Liver (tissue), 9 donors: Measurements from ENCODE around the gene SEMA7A. TPM values are rescaled to one million over a fixed set of nuclear protein-coding genes. Genes with fewer than 3 reads are reported as not detected.
"Not testable (repeated sequence)": the region's sequence is repeated elsewhere in the genome, so short reads cannot be mapped to it uniquely, and the experiment has no call there.

Experiments
- DNase-seq: peaks from one replicate; pipeline ENCODE4 v3.0.0-alpha.2; 2017; ENCODE audit warnings: low spot score
- H3K27ac ChIP-seq, 2 donors: one replicate each; pipeline ENCODE4 v1.7.0; 2013; ENCODE audit warnings: inconsistent platforms in 2 of 2, low read length in 2 of 2, control low read depth in 1 of 2, low read depth in 1 of 2, mild to moderate bottlenecking in 1 of 2
- H3K27me3 ChIP-seq, 4 donors: one replicate each; pipeline versions ENCODE4 v1.6.1 to v1.7.0; 2013; ENCODE audit warnings: low read length in 3 of 4, inconsistent platforms in 1 of 4, mild to moderate bottlenecking in 1 of 4, moderate library complexity in 1 of 4; ENCODE audit not compliant: control insufficient read depth in 4 of 4, insufficient read depth in 4 of 4
- H3K36me3 ChIP-seq, 4 donors: one replicate each; pipeline versions ENCODE4 v1.6.1 to v1.7.0; 2013; ENCODE audit warnings: low read length in 3 of 4, mild to moderate bottlenecking in 3 of 4, low read depth in 1 of 4, moderate library complexity in 1 of 4; ENCODE audit not compliant: control insufficient read depth in 4 of 4, insufficient read depth in 3 of 4
- H3K4me1 ChIP-seq, 4 donors: one replicate each; pipeline versions ENCODE4 v1.6.1 to v1.7.0; 2013; ENCODE audit warnings: low read length in 3 of 4, mild to moderate bottlenecking in 3 of 4, moderate library complexity in 1 of 4; ENCODE audit not compliant: control insufficient read depth in 4 of 4, insufficient read depth in 4 of 4
- H3K4me3 ChIP-seq, 3 donors: one replicate each; pipeline versions ENCODE4 v1.6.1 to v1.7.0; 2013; ENCODE audit warnings: low read length in 3 of 3, control low read depth in 1 of 3, low read depth in 1 of 3, mild to moderate bottlenecking in 1 of 3
- H3K9ac ChIP-seq, 2 donors: one replicate each; pipeline ENCODE4 v1.7.0; 2013; ENCODE audit warnings: low read length in 2 of 2, mild to moderate bottlenecking in 2 of 2, moderate library complexity in 2 of 2, control low read depth in 1 of 2, low read depth in 1 of 2
- H3K9me3 ChIP-seq, 4 donors: one replicate each; pipeline versions ENCODE4 v1.6.1 to v1.7.0; 2013; ENCODE audit warnings: low read length in 3 of 4; ENCODE audit not compliant: control insufficient read depth in 4 of 4
- ATF3 ChIP-seq: IDR thresholded peaks from 2 replicates; pipeline ENCODE4 v1.6.1; 2016; ENCODE audit warnings: antibody characterized with exemption
- CTCF ChIP-seq: fragments of 150-350 bp; IDR thresholded peaks from 2 replicates; pipeline ENCODE4 v1.5.1; 2017; ENCODE audit warnings: improper control_type of control experiment, low read depth, low read length; ENCODE audit not compliant: missing input control
- EGR1 ChIP-seq, 2 donors: IDR thresholded peaks; 2 replicates each; pipeline ENCODE4 v1.6.1; 2016 to 2018; ENCODE audit warnings: antibody characterized with exemption in 2 of 2, low read depth in 2 of 2
- FOXA2 ChIP-seq: IDR thresholded peaks from 2 replicates; pipeline ENCODE4 v1.6.1; 2016; ENCODE audit warnings: antibody characterized with exemption
- GABPA ChIP-seq, 2 donors: IDR thresholded peaks in 1 of 2; conservative IDR thresholded peaks in 1 of 2; 2 replicates each; pipeline ENCODE4 v1.6.1; 2016; ENCODE audit warnings: antibody characterized with exemption in 2 of 2, mild to moderate bottlenecking in 1 of 2, moderate library complexity in 1 of 2
- HNF4A ChIP-seq, 2 donors: conservative IDR thresholded peaks; 2 replicates each; pipeline ENCODE4 v1.6.1; 2016; ENCODE audit warnings: antibody characterized with exemption in 2 of 2, mild to moderate bottlenecking in 2 of 2
- JUND ChIP-seq, 2 donors: IDR thresholded peaks; 2 replicates each; pipeline ENCODE4 v1.6.1; 2016; ENCODE audit warnings: antibody characterized with exemption in 2 of 2
- NR2F2 ChIP-seq: IDR thresholded peaks from 2 replicates; pipeline ENCODE4 v1.6.1; 2016; ENCODE audit warnings: antibody characterized with exemption
- RAD21 ChIP-seq, 2 donors: IDR thresholded peaks; 2 replicates each; pipeline ENCODE4 v1.6.1; 2016; ENCODE audit warnings: antibody characterized with exemption in 2 of 2, mild to moderate bottlenecking in 2 of 2
- REST ChIP-seq: IDR thresholded peaks from 2 replicates; pipeline ENCODE4 v1.6.1; 2016; ENCODE audit warnings: antibody characterized with exemption, mild to moderate bottlenecking
- RXRA ChIP-seq, 2 donors: IDR thresholded peaks; 2 replicates each; pipeline ENCODE4 v1.6.1; 2017 to 2018; ENCODE audit warnings: antibody characterized with exemption in 2 of 2, mild to moderate bottlenecking in 1 of 2
- whole genome bisulfite sequencing: extraction: QIAGEN DNeasy Blood & Tissue Kit; methylation state at CpG from one replicate; pipeline ENCODE4 v1.1.7; 2013; 5-methylcytosine and 5-hydroxymethylcytosine counted together
- polyA plus RNA-seq, 2 donors: library from polyadenylated mRNA; stranded (reverse) in 1 of 2; unstranded in 1 of 2; fragments of 200-250 nt in 1 of 2; fragments of >200 nt in 1 of 2; fragmentation: Nextera tagmentation in 1 of 2; extraction: Ambion mirVana in 1 of 2; gene quantifications; one replicate each; pipeline versions ENCODE4 v1.2.1 to v1.2.3, GENCODE V29; 2013 to 2015
- total RNA-seq, 2 donors: library from RNA; depleted of rRNA; stranded (reverse); fragments of >200 nt; gene quantifications; one replicate each; pipeline ENCODE4 v1.2.3, GENCODE V29; 2014
- donor health status: healthy.
- donor health status: healthy.
- donor health status: healthy.
- donor health status: healthy.
- donor health status: healthy.

SEMA7A gene
- total and polyA plus RNA-seq, 4 donors, result 0.14 to 18.1 (median 1.4) TPM

GRCh38 chr15:74364936-74365597 lies 68.7 kb downstream of the SEMA7A start:
- Histone ChIP-seq H3K36me3 (no peaks in the 10 kb centered on the region), H3K4me3 (peak overlapping the region in 2 of 3 donors; percentile 68 to 79), H3K9me3 (no peaks in the 10 kb centered on the region), H3K27me3 (no peaks in the 10 kb centered on the region), H3K9ac (peak overlapping the region in 1 of 2 donors; percentile 50), H3K4me1 (peaks cover 0 to 6% (median 2%) of the 10 kb centered on the region in 4 donors), H3K27ac (no peak overlapping the region)
- TF ChIP-seq JUND (IDR thresholded peaks at IDR 0.05) (no peak), HNF4A (conservative IDR thresholded peaks at IDR 0.05) (no peak), RAD21 (IDR thresholded peaks at IDR 0.05) (no peak), CTCF (no peak)
- WGBS, result 88% methylated on average over 12 of the region's 12 CpGs
- no peak for DNase-seq

GRCh38 chr15:74362482-74362881 lies 71.3 kb downstream of the SEMA7A start:
- H3K4me1 ChIP-seq, result peaks cover 0 to 6% (median 2%) of the 10 kb centered on the region in 4 donors
- 91% methylated on average over 1 of the region's 1 CpG for WGBS
- H3K27ac ChIP-seq, result no peak overlapping the region

GRCh38 chr15:74360855-74361254 lies 72.9 kb downstream of the SEMA7A start:
- H3K9ac ChIP-seq, H3K27ac ChIP-seq, H3K27me3 ChIP-seq, H3K4me3 ChIP-seq, H3K4me1 ChIP-seq, H3K9me3 ChIP-seq, DNase-seq, H3K36me3 ChIP-seq: not testable (repeated sequence)
- 41% methylated on average over 1 of the region's 1 CpG for WGBS

More at GRCh38 chr15:74362482-74362881, 71.3 kb downstream of the SEMA7A start:
- Histone ChIP-seq H3K9me3 (no peaks in the 10 kb centered on the region), H3K9ac (no peak overlapping the region), H3K27me3 (no peaks in the 10 kb centered on the region), H3K36me3 (no peaks in the 10 kb centered on the region), H3K4me3 (no peak overlapping the region)
- no peak for DNase-seq
- TF ChIP-seq RXRA (IDR thresholded peaks at IDR 0.05), result no peak
- TF ChIP-seq EGR1 (IDR thresholded peaks at IDR 0.05; ENCODE audit: low read depth in 2 of 2), result no peak
- TF ChIP-seq NR2F2, result no peak
- TF ChIP-seq FOXA2, result no peak
- TF ChIP-seq HNF4A (conservative IDR thresholded peaks at IDR 0.05), result no peak
- TF ChIP-seq GABPA (IDR thresholded peaks at IDR 0.05 in 1 of 2, conservative IDR thresholded peaks at IDR 0.05 in 1 of 2), result no peak
- no peak for TF ChIP-seq REST
- TF ChIP-seq ATF3, result no peak

GRCh38 chr15:74359376-74359775 lies 74.4 kb downstream of the SEMA7A start:
- H3K4me3 ChIP-seq, H3K27me3 ChIP-seq, H3K4me1 ChIP-seq, H3K36me3 ChIP-seq, H3K27ac ChIP-seq, H3K9ac ChIP-seq, DNase-seq, H3K9me3 ChIP-seq: not testable (repeated sequence)
- WGBS, result 84% methylated on average over 6 of the region's 6 CpGs
